GM19035 (cell line): ENCODE measurements around the gene SND1.

Source experiments
- ATAC-seq: cut with Tn5 transposase; IDR thresholded peaks from one replicate; pipeline ENCODE4 v1.9.1; 2021; ENCODE audit not compliant: unreplicated experiment

Gene SND1

GRCh38 chr7:128078309-128078708 is 426.3 kb downstream of the SND1 start:
- ATAC-seq: no peak

- ATAC-seq: no peak
These were observed 428.2 kb downstream of the SND1 start for GRCh38 chr7:128080169-128080568.

- no peak for ATAC-seq
These were observed 429.4 kb downstream of the SND1 start for GRCh38 chr7:128081351-128081750.

GRCh38 chr7:128081808-128082207 is 429.8 kb downstream of the SND1 start:
- no peak for ATAC-seq

GRCh38 chr7:128082431-128082830 is 430.4 kb downstream of the SND1 start:
- no peak for ATAC-seq

- ATAC-seq: no peak
These were observed 433.1 kb downstream of the SND1 start for GRCh38 chr7:128084896-128085608.

GRCh38 chr7:128090492-128090891 is 438.5 kb downstream of the SND1 start:
- no peak for ATAC-seq

GRCh38 chr7:128091106-128091505 is 439.1 kb downstream of the SND1 start:
- no peak for ATAC-seq

- no peak for ATAC-seq
These were observed 440.2 kb downstream of the SND1 start for GRCh38 chr7:128092221-128092620.

- no peak for ATAC-seq
These were observed 441.9 kb downstream of the SND1 start for GRCh38 chr7:128093614-128094570.

GRCh38 chr7:128094686-128095085 is 442.7 kb downstream of the SND1 start:
- ATAC-seq: no peak

- ATAC-seq: no peak
These were observed 445.3 kb downstream of the SND1 start for GRCh38 chr7:128097211-128097731.

- no peak for ATAC-seq
These were observed 446.6 kb downstream of the SND1 start for GRCh38 chr7:128098629-128099028.

GRCh38 chr7:128099204-128099671 is 447.2 kb downstream of the SND1 start:
- no peak for ATAC-seq

- no peak for ATAC-seq
These were observed 448.4 kb downstream of the SND1 start for GRCh38 chr7:128100225-128100948.

- no peak for ATAC-seq
These were observed 449.1 kb downstream of the SND1 start for GRCh38 chr7:128100949-128101713.

- ATAC-seq: no peak
These were observed 450.7 kb downstream of the SND1 start for GRCh38 chr7:128102490-128103291.

- no peak for ATAC-seq
These were observed 451.6 kb downstream of the SND1 start for GRCh38 chr7:128103498-128104107.

- ATAC-seq: no peak
These were observed 452.2 kb downstream of the SND1 start for GRCh38 chr7:128104108-128104742.
